Hindlimb muscle (tissue), 1 donor: ENCODE data around the gene PSORS1C1. TPM values are rescaled to one million over a fixed set of nuclear protein-coding genes. Genes with fewer than 3 reads are reported as not detected.
"Not testable (repeated sequence)": the region's sequence is repeated elsewhere in the genome, so short reads cannot be mapped to it uniquely, and the experiment has no call there.

Source experiments
- DNase-seq: peaks from one replicate; pipeline ENCODE4 v3.0.0-alpha.2; 2013
- polyA plus RNA-seq: library from polyadenylated mRNA; unstranded; fragments of 120-200 nt; gene quantifications from one replicate; pipeline ENCODE4 v1.2.1, GENCODE V29; 2013; ENCODE audit not compliant: insufficient read length

Gene PSORS1C1
- polyA plus RNA-seq, 1 donor, result 0.85 TPM

DNA sequence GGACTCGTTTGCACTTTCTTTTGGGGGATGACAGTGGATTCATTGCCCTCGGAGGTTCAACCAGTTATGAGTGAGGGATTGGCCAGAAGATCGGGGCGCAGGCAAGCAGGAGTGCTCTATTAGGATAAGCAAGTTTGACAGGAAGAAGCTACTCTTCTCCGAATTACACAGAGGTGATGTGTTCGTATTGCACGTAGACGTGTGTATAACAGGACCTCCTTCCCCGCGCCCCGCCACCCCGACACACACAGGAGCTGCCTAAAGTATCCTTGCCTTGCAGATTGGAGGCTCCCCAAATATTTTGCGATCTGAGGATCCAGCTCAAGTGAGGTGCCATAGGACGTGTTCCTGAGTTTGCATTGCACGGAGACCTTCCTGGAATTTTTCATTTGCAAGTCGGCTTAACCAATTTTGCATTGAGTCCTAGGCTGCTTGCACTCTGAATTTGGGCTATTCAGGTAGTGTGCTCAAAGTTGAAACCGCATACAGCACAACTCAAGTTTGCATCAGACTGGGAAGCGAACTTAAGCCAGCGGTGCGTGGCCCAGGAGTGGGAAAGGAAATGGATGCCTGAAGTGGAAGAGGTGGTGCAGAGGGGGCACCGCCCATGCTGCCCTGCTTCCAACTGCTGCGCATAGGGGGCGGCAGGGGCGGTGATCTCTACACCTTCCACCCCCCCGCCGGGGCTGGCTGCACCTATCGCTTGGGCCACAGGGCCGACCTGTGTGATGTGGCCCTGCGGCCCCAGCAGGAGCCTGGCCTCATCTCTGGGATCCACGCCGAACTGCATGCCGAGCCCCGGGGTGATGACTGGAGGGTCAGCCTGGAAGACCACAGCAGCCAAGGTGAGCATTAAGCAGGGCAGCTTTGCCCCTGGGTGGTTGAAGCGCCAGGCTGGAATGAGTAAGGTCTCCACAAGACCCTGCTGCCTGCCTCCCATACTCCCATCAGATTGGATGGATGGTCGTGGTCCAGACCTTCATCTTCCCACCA is 44.6 kb downstream of the PSORS1C1 start:
- DNase-seq, result no peak

DNA sequence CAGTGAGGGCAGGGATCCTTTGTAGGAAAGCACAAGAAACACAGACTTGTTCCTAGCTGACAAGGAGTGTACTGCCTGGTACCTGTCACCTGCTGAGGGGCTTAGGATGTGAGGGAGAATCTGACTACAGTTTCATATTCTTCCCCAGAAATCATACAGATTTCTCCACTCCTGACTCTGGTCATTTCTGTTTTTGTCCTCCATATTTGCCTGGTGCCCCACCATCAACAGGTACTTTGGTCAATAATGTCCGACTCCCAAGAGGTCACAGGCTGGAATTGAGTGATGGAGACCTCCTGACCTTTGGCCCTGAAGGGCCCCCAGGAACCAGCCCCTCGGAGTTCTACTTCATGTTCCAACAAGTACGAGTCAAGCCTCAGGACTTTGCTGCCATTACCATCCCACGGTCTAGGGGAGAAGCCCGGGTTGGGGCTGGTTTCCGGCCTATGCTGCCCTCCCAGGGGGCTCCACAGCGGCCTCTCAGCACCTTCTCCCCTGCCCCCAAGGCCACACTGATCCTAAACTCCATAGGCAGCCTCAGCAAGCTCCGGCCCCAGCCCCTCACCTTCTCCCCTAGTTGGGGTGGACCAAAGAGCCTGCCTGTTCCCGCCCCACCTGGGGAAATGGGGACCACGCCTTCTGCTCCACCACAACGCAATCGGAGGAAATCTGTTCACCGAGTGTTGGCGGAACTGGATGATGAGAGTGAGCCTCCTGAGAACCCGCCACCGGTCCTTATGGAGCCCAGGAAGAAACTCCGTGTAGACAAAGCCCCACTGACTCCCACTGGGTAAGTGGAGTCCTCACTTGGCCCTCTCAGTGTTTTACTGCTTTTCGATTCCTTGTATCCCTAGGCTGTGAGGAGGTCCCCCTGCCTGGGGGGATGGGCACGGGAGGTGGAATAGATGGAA is 46.9 kb downstream of the PSORS1C1 start:
- no peak for DNase-seq

DNA sequence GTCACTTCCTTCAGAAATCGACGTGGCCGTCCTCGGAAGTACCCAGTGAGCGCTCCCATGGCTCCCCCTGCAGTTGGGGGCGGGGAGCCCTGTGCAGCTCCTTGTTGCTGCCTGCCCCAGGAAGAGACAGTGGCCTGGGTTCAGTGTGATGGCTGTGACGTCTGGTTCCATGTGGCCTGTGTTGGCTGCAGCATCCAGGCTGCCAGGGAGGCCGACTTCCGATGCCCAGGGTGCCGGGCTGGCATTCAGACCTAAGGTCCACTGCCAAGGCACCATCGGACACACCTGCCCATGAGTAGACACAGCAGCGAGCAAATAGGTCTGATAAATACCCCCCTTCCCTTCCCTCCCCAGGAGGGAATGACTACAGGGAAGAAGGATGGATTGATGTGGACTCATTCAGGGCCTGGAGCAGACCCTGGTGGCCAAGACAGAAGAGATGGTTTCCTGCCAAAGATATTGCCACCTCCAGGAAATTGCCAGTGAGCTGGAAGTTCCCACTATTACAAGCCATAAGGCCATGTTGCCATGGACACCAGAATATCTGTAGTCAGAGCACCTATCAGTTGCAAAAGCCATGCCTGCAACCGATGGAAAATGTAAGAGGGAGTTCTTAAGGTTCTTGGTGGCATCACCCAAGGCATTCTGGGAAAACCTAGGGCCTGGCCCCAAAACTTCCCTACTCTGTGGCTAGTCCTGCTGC is 48.0 kb downstream of the PSORS1C1 start:
- DNase-seq, result no peak

DNA sequence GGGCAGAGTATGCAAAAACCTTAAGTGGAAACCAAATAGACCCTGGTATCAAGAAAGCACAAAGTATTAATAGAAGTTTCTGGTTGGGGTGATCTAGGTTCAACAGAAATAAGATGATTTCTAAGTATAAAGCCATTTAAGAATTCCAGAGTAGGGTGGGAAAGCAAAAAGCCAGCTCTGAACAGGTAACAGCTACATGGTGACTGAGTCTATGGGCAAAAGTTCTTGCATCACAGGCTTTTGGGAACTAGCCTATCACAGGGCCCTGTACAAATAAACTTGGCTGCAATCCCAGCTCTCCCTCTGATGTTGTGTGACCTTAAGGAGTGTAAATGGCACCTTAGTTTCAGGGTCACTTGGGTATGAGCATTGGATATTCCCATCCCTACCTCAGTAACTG is 49.3 kb downstream of the PSORS1C1 start:
- no peak for DNase-seq

DNA sequence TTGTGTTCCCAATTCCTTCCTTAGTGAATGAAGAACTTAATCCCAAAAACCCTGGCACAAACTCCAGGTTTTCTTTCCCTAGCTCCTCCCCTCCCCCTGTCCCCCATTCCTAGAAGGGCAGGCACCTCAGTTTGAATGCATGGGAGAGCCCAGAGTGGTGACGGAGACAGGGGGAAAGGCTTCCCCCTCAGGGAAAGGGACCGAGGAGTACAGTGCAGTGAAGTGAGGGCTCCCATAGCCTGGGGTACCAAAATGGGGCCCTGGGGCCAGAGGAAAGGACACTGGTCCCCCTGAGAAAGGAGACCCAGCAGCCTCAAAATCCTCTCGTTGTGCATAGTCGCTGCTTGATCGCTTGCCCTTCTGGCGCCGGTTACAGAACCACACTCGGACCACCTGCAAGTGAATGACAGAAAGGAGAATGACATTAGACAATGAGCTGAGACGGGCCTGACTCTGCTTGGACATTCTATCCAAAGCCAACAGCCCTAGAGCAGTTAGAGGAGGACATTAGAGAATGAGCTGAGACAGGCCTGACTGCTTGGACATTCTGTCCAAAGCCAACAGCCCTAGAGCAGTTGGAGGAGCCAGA is 50.0 kb downstream of the PSORS1C1 start:
- not testable (repeated sequence) for DNase-seq

DNA sequence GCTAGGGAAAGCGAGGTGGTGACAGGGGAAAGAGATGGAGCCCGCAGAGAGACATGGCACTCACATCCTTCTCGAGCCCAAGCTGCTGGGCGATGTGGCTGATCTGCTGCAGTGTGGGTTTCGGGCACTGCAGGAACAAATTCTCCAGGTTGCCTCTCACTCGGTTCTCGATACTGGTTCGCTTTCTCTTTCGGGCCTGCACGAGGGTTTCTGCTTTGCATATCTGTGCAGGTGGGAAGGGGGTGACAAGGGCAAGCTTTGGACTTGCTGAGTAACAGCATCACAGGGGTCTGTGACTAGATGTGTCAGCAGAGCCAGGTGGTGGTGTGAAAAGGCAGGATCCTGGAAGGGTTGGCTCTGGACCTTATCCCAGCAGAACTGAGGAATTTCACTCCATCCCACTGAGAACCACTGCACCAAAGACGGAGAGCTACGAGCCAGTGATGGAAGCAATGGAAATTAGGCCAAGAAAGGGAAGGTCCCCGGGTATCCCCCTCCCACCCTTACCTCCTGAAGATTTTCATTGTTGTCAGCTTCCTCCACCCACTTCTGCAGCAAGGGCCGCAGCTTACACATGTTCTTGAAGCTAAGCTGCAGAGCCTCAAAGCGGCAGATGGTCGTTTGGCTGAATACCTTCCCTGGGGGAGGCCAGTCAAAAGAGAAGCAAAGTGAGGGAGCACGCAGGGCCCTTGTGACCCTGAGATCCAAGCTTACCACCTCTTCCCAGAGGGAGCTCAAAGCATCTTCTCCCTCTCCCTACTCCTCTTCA is 50.6 kb downstream of the PSORS1C1 start:
- not testable (repeated sequence) for DNase-seq

DNA sequence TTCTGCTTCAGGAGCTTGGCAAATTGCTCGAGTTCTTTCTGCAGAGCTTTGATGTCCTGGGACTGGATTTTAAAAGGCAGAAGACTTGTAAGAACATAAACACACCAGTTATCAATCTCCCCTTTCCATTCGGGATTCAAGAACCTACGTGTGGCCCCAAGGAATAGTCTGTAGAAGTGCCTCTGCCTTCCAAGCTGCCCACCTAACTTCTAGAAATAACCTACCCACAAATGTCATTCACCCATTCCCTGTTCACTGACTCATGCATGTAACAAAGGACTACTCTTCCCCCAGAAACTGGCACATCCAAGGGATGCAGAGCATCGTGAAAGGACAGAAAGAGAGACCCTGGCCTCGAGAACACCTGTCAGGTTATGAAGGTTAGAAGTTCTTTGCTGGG is 51.4 kb downstream of the PSORS1C1 start:
- no peak for DNase-seq

DNA sequence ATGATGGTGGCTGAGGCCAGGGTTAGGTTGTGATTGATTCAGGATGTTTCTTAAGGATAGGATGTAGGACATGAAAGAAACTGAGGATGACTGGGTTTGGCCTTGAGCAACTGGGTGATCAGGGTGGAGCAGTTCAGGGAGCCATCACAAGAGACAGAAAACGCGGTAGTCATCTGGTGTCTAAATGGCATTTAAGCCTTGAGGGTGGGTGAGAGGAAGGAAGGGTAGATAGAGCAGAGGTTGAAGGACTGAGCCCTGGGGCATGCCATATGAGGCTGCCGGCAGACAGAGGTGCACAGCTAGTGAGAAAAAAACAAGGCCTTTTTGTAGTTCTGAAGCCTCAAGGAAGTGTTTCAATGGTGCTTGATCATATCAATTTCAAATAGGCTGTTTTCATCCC is 54.0 kb downstream of the PSORS1C1 start:
- DNase-seq, result no peak

DNA sequence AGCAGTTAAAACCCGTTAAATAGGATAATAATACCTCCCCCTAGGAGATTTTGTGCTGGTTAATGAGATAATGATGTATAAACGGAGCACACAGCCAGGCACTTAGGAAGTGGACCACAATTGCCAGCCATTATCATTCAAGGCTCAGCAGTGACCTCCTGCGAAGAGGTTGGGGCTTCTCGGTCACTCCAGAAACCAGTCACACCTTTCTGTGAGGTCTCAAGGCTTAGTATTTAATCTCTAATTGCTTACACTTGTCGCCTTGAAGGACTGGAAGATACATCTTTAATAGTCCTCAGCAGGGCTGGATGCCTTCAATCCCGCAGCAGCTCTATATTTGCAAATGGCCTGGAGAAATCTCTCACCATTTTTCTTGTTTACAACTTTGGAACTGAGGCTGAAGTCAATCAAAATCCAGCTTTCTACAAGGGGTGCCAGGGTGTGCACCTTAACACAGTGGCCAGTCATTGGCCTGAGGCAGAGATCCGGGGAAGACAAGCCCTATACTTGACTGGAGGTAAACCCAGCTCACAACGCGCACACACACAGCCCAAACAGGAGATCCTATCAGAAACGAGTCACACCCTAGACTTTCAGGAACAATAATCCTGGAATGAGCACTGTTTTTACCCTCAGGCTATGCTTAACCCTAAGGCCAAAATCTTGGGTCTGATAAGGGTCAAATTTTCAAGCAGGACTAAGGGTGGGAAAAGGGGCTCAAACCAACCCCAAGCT is 54.7 kb downstream of the PSORS1C1 start:
- DNase-seq, result no peak

DNA sequence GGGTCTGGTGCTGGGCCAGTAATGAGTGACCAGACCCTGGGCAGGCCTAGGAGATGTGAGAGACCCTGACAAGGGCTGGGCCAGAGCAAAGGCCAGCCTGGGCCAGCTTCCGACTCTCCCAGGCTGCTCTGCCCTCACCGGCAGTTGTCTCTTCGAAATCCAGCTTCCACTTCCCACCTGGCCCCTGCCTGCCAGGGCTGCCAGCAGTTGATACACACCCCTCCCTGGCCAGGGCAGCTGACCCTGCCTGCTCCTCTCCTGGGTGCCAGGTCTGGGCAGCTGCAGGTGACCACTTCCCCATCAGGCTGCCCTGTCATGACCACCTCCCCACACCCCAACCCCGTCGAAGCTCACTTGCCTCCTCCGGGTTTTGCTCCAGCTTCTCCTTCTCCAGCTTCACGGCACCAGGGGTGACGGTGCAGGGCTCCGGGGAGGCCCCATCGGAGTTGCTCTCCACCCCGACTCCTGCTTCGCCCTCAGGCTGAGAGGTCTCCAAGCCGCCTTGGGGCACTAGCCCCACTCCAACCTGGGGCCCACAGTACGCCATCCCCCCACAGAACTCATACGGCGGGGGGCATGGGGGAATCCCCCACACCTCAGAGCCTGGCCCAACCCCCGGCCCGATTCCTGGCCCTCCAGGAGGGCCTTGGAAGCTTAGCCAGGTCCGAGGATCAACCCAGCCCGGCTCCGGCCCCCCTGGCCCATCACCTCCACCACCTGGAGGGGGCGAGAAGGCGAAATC is 55.4 kb downstream of the PSORS1C1 start:
- DNase-seq, result not testable (repeated sequence)

DNA sequence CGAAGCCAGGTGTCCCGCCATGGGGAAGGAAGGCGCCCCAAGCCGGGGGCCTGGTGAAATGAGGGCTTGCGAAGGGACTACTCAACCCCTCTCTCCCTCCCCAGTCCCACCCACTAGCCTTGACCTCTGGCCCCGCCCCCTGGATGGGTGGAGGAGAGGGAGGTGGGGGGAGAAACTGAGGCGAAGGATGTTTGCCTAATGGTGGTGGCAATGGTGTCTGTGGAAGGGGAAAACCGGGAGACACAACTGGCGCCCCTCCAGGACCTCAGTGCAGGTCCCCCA is 55.9 kb downstream of the PSORS1C1 start, which contains the start of gene POU5F1:
Gene POU5F1 (minus strand): TSS at position 83 of the 282 bp plus-strand sequence. CDS start 62 bp downstream, at position 21.
- no peak for DNase-seq

DNA sequence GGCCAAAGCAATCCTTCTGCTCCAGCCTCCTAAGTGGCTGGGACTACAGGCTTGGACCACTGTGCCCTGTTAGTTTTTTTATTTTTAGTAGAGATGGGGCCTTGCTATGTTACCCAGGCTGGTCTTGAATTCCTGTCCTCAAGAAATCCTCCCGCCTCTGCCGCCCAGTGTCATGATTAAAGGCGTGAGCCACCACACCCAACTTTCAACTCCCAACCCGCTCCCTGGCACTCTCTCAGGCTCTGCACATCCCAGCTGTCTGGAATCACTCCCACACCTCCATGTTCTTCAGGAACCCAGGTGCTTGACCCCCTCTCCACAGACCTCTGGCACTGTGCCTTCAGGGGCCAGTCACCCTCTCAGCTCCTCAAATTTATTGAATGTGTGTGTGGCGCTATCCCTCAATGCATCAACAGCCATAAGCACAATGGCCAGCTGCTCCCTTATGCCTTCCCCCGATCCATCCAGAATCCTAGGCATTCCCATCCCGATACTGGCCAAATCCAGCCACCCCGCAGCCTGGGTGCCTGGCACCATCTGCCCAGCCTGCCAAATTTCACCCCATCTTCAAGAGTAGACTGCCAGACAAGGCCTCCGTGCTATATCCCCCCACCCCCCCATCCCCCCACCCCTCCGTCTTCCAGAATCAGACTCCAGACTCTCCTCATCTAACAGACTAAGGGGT is 56.5 kb downstream of the PSORS1C1 start:
- DNase-seq, result no peak

DNA sequence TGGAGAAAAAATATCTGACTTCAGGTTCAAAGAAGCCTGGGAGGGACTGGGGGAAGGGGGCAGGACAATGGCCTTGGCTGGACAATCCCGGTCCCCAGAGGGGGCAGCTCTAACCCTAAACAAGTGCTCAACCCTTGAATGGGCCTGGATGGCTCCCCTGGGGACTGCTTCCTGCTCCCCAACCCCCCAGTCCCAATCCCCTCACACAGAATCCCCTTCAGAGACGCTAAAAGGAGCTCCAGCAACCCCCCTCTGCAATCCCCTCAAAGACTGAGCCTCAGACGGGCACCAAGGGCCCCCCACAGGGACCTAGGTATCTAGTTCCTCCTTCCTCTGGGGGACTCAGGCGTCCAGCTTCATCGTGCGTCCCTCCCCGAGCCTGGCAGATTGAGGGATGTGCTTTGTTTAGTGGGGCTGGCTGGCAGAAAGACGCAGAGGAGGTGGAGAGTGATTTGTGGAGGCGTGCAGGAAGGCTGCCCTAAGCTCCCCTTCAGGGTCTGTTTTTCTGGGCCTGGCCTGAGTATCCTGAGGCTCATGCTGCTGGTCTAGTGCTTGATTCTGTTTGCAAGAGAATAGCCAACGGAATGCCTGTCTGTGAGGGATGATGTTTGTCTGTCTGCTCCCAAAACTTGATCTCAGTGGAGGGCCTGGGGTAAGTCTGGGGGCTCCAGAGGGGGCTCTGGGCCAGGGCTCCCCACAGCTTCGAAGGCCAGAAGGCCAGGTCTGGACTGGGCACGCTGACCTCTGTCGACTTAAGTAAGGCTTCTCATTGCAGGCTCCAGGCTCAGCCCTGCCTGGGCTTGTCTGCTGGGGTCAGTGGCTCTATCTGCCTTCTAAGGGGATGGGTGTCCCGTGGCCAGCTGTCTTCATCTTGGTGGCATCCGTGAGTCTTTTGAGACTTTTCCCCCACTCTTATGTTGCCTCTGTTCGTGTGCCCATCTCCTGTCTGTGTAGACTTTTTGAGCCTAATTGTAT is 57.6 kb downstream of the PSORS1C1 start:
- no peak for DNase-seq

DNA sequence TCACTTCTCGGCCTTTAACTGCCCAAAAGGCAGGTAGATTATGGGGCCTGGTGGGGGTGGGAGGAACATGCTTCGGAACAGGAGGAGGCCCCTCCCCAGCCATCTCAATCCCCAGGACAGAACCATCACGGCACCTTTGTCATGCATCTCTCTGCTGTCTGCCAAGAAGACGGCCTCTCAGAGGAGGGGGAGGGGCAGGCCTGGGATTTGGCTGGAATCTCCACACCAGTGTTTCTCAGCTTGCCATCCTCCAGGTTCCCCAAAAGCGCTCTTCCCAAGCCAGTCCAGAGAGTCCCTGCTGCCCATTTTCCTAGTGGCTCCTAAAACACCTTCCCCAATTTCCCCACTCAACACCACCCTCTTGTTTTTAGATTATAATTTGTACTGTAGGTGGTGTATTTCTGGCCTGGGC is 58.4 kb downstream of the PSORS1C1 start:
- no peak for DNase-seq

DNA sequence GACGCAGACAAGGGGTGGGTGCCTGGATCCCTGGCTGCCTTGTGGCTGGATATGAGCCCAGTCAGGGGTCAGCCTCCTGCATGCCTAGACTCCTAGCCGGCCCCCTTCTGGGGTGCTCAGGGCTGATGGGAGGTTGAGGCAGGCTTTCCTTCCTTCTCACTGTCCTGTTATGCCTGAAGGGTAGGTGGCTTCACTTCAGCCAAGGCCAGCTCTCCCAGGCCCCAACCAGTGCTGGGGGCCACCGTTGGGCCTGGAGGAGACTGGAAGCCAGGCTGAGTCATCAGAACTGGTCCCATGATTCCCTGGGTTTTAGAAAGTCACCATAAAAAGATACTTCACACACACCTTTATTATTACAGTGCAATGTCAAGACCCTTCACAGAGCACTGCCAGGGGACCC is 58.8 kb downstream of the PSORS1C1 start:
- no peak for DNase-seq

DNA sequence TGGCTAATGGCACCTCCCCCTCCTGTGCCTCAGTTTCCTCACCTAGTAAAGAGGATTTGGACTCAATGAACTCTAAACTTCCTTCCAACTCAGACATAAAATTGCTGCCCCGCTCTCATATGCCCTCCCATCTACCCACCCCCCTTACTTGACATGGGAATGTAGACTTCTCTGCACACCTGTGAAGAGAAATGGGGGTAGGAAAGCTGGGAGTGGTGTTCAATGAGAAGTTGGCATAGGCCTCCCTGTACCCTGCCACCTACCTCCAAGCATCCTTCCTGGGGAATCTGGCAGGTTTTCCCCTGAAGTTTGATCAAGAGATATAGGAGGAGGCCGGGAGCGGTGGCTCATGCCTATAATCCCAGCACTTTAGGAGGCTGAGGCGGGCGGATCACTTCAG is 59.8 kb downstream of the PSORS1C1 start:
- no peak for DNase-seq

DNA sequence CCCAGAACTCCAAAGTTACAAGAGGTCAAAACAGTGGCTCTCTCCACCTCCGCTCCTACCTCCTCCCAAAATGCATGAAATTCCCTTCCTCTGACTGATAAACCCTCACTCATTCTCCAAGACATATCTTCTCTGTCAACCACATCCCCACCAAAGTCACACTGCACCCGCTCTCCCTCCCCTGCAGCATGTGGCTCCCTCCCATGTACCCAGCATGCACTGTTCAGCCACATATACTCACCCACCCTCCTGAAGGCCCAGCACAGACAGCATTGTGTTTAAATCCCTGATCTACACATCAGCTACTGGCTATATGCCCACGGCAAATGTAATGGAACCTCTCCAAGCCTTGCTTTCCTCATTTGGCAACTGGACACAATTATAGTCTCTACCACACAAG is 61.4 kb downstream of the PSORS1C1 start:
- no peak for DNase-seq
